HG03066 (cell line): ENCODE measurements around the gene TRIP6.

ENCODE experiments used
- ATAC-seq: cut with Tn5 transposase; IDR thresholded peaks from one replicate; pipeline ENCODE4 v1.9.1; 2021; ENCODE audit warnings: low read depth; ENCODE audit not compliant: unreplicated experiment

The TRIP6 gene

DNA sequence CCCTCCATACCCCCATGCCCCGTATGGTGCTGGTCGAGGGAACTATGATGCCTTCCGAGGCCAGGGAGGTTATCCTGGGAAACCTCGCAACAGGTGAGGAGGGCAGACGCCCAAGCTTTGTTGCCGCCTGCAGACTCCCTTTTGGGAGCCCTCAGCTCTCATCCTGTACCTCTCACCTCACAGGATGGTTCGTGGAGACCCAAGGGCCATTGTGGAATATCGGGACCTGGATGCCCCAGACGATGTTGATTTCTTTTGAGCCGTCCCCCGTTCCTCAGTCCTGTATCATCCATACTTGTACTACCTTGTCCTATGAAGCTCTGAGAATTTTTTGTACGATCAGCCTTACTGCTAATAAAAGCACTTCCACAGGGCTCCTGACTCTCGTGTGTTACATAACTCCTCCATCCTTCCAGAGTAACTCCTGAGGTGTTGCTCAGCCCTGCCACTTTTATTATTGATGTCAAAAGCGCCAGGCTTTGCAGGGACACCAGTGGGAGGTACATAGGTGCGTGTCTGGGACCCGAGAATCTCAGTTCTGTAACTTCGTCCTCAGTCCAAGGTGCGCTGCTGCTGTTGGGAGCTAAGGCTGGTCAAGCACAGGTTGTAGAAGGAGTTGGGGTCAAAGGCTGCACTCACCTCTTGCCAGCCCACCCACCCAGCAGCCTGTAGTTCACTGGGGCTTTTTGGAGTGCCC is 21.3 kb downstream of the TRIP6 start:
- ATAC-seq: no peak

- peak; percentile 10 for ATAC-seq
These were observed 22.0 kb downstream of the TRIP6 start, which contains the start of gene UFSP1 for GRCh38 chr7:100888988-100889750. UFSP1 (minus strand) TSS chr7:100889715; CDS start chr7:100889271, 444 bp downstream.

DNA sequence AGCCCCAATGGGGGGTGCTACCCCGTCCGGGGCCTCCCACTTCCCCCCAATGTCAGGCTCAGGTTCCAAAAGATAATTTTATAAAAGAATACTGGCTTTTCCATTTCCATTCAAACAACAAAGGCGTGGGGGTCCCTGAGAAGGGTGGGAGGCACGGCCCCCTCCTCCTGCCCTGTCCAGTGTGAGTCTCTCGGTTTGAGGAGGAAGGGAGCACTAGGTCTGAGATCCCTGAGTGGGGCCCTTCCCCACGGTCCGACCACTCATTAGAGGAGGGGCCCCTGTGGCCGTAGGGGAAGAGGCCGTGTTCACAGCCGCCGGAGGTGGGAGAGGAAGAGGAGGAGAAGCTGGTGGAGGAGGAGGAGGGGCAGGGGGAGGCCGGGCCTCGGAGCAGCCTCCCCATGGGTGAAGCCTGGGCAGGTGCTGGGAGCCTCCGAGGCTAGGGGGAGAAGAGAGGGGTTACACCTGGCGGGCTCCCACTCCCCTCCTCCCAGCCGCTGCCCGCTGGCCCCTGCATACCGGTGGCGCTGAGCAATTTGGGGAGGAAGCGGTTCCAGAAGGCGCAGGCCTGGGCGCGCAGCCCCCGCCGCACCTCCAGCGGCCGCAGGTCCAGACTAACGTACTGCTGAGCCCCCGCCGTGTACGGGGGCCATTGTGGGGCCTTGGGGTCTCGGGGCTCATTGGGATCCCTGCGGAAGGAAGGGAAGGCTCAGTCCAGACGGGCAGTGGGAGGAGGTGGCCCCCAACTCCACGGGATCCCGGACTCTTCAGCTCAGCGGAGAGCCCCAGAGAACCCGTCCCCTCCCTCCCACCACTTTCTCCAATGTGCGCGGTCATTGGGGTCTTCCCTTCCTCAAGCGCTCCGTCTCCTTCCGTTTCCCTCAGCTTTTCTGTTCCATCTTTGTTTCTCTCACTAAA is 23.7 kb downstream of the TRIP6 start:
- no peak for ATAC-seq

DNA sequence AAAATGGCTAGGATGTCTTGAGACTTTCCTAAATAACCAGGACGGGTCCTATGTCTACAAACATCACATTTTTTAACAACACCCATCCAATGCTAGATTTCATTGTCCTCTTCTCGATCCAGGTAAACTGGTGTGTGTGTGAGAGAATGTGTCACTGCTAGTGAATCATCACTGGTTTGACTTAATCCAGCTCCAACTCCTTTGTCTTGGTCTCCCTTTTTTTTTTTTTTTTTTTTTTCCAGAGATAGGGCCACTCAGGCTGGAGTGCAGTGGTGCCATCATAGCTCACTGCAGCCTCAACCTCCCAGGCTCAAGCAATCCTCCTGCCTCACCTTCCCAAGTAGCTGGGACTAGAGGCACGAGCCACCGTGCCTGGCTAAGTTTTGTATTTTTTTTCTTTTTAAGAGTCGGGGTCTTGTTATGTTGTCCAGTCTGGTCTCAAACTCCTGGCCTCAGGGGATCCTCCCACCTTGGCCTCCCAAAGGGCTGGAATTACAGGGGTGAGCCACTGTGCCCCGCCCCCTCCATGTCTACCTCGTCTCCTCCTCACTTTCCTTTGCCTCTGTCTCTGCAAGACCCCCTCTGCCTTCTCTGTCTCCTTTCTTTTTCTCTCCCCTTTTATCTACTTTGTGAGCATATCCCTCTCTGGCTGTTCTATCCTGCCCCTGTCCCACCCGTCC is 24.5 kb downstream of the TRIP6 start:
- ATAC-seq: no peak

- no peak for ATAC-seq
These were observed 25.5 kb downstream of the TRIP6 start for GRCh38 chr7:100892364-100893317.

- ATAC-seq: no peak
These were observed 26.2 kb downstream of the TRIP6 start for GRCh38 chr7:100893318-100893895.

DNA sequence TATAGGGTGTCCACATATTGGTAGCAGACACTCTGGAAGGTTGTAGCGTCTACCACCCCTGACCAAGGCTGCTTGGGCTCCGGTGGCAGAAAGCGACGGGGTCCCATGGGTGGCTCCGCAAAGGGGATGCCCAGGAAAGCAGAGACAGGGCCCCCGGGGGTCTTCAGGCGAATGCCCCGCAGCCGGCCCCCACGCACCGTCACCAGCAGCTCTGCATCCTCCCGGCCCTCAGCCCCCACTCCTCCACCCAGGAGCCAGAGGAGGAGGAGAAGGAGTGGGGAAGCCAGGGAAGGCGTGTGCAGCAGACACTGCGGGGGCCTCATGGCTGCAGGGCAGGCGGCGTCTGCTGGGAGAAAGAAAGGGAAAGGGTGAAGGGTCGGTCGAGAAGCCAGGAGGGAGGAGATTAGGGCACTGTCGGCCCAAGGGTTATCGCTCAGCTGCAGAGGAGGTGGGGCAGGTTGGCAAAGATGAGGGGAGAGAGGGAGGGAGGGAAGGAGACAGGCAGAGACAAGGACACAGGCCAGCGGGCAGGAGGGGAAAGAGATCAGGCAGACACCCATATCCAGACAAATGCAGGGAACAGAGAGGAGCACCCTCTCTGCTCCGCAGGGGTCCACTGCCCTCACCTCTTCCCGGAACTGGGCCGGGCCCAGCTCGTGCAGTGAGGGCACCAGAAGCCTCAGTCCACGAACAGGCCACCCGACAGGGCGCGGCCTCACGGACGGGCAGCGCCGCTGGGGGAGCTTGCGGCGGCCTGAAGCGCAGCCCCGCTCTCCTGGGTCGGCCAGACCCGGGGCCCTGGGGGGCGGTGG is 26.9 kb downstream of the TRIP6 start:
- no peak for ATAC-seq

DNA sequence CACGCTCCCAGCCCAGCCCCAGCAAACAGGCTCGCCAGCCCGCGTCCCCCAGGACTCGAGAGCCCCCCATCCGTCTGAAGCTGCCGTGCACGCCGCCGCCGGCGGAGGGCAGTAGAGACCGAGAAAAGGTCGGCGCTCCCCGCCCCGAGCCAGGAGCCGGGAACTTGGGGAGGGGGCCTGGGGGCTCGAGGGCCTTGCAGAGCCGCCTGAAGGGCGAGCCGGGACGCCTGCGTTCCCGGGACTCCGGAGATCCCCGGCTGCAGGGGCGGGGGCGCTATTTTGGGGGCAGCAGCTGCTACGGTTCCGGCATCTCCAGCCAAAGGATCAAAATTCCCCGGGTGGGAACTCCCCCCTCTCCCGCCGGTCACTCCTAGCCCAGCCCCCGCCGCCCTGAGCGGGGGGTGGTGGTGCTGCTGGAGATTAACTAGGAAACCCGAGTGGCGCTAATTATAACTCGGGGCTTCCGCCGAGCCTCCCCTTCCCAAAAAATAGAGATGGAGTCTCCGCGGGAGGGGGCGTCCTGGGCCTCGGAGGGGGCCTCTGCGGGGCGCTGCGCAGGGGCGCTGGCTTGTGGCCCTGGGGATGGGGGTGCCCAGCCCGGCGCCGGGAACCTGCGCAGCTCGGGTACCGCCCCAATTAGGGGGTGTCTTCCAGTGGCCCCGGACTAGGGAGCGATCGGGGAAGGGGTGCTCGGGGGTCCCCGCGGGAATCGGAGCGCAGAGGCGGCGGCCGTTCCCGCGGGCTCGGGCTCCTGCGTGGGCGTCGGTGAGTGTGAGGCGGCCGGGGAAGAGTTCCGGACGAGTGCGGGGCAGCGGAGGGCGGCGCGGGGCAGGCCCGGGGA is 27.9 kb downstream of the TRIP6 start:
- no peak for ATAC-seq

GRCh38 chr7:100895701-100895955 is 28.4 kb downstream of the TRIP6 start, which contains the start of gene ACHE:
ACHE (minus strand) TSS chr7:100895888; CDS start chr7:100894232, 1,656 bp downstream.
- no peak for ATAC-seq

DNA sequence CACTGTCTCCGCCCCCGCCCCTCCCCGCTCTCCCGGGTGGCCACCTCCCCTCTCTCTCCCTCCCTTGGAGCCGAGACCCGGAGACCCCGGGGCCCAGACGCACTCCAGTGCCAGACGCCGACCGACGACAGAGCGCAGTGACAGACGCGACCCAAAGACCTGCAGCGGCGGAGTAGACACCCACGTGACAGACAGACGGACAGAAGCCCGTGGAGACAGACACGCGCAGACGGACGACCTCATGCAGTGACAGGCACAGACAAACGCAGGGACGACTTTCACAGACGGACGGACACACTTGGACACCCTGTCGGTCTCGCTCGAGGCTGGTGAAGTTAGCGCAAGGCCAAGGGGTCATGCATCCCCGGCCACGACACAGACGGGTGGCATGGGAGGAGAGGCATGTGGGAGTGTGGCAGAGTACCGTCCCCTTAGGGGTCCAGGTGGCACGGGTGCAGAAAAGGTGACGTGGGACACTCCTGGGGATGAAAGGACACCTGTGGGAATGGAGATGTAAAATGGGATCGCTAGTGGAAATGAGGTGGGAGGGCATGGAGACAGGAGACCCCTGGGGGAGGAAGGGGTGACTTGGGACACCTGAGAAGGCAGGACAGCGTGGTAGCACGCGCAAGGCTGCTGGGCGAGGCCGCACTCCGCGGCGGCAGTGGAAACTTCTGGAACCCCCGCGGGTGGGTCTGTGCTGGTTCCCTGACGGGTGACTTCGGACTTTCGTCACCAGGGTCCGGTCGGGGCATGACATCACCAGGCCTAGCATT is 29.0 kb downstream of the TRIP6 start:
- no peak for ATAC-seq

DNA sequence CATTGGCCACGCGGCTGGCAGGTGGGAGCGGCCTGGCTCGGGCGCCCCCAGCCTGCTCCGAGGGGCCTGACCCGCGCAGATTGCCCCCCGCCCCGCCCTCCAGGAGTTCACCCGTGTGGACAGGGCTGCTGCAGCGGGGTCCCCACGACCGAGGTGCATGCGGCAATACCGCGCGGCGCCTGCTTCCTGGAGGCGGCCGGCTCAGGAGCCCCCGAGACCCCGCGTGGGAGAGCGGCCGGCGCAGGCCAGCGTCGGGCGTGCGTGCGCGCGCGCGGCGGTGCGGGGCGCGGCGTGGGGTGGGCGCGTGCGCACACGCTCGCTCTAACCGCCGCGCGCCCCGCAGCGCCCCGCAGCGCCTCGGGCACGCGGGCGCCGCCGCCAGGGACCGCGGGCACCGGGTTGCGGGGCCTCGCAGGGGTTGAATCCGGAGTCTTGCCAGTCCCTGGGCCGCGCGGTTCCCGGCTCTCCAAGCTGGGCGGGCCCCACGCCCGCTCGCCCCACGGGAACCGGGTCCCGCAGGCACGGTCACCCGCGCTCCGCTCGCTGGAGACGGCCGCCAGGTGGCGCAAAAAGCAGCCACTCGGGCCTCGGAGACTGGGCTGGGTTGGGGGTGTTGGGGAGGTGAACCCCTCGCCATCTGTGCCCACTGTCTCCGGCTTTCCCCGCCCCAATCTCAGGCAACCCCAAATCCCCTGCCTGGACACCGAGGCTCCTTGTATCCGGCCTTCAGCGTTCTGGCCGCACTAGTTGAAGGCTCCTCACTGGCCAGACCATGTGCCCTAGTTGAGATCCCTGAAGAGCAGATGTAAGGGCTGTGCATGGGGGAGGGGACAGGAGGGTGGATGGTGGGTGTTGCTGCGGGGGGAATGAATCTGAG is 29.8 kb downstream of the TRIP6 start:
- ATAC-seq: no peak

GRCh38 chr7:100897772-100898454 is 30.7 kb downstream of the TRIP6 start:
- ATAC-seq: no peak

DNA sequence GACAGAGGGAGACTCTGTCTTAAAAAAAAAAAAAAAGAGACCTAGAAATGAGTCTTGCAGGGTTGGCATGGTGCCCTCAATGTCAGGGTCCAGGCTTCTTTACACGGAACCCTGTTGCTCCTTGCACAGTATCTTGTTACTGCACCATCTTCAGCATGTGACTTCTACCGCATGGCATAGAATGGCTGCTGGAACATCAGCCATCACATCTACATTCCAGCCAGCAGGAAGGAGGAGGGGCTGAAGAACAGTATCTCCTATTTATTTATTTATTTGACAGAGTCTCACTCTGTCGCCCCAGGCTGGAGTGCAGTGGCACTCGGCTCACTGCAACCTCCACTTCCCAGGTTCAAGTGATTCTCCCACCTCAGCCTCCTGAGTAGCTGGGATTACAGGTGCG is 32.2 kb downstream of the TRIP6 start:
- ATAC-seq: no peak

DNA sequence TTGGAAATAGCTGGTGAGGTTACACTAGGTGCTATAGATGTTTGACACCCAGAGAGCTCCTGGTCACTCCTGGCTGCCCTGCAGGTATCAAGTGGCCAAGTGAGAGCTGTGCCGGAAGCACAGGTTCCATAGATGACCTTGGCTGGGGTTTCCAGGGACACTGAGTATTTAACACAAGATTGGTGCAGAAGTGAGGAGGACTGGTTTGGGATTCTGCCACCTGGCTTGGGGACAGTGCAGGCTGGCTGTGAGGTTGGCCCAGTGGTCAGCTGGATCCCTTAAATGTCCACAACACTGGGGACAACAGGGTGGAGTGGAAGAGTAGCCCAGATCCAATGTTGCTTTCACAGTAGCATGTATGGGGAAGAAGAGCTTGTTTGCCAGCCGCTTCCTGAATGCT is 33.8 kb downstream of the TRIP6 start:
- ATAC-seq: no peak

DNA sequence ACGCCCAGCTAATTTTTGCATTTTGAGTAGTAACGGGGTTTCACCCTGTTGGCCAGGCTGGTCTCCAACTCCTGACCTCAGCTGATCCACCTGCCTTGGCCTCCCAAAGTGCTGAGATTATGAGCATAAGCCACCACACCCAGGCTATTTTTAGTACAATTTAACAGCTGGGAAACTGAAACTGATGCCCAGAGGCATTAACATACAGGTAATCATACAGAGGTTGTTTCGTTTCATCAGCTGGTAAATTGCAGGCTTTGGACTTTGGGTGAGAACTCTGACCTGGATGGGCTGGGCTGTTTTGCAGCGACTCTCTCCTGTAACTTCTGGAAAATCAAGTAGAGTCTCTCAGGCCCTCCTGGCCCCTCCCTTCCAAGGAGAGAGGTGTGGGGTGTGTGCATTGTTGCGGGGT is 34.7 kb downstream of the TRIP6 start:
- ATAC-seq: no peak
